Endothelial cell of umbilical vein (primary cell): ENCODE measurements around the gene CLDND2. TPM values are rescaled to one million over a fixed set of nuclear protein-coding genes. Genes with fewer than 3 reads are reported as not detected.

ENCODE experiments used
- BruUV-seq: library from RNA; stranded (reverse); fragments of 400-500 nt; replicated peaks from 2 replicates; lab custom pipeline; 2021; lab: Mats Ljungman, UMichigan
- CTCF ChIA-PET: fragments of 300-600, 350-600 bp; sonication (Branson Sonifier 250); formaldehyde crosslinking; loops from one replicate; lab custom pipeline; 2021; ENCODE audit warnings: antibody characterized with exemption, inconsistent platforms; lab: Charles Lee
- POLR2A ChIA-PET: fragments of 300-600, 350-600 bp; sonication (Branson Sonifier 250); formaldehyde crosslinking; loops from one replicate; lab custom pipeline; 2021; ENCODE audit warnings: antibody characterized with exemption, inconsistent platforms; lab: Charles Lee
- DNase-seq: peaks from one replicate; pipeline ENCODE4 v3.0.0-alpha.2; 2011; ENCODE audit warnings: low read depth, low spot score
- FAIRE-seq: peaks from 2 replicates; lab custom pipeline; 2011; peaks lifted over from hg19 to GRCh38; lab: Jason Lieb, UNC
- H2AFZ ChIP-seq: 2 replicates; pipeline ENCODE4 v1.6.0; 2012; ENCODE audit warnings: low read depth, low read length, control low read depth, inconsistent platforms
- H3K27ac ChIP-seq: 2 replicates; pipeline ENCODE4 v1.5.1; 2011; ENCODE audit warnings: low read depth, mild to moderate bottlenecking, control low read depth, low read length, moderate library complexity; ENCODE audit not compliant: insufficient read depth
- H3K27me3 ChIP-seq, 2 experiments: 2 replicates each; pipeline versions ENCODE4 v1.6.0 to v1.6.1; 2011; ENCODE audit warnings: low read length in 2 of 2, mixed read lengths in 1 of 2; ENCODE audit not compliant: control insufficient read depth in 2 of 2, insufficient read depth in 2 of 2
- H3K36me3 ChIP-seq, 2 experiments: 2 replicates in 1 of 2; 3 replicates in 1 of 2; pipeline ENCODE4 v1.5.1; 2011; ENCODE audit warnings: low read length in 2 of 2, mild to moderate bottlenecking in 1 of 2, moderate library complexity in 1 of 2; ENCODE audit not compliant: control insufficient read depth in 2 of 2, insufficient read depth in 2 of 2; ENCODE audit errors: extremely low read depth in 1 of 2
- H3K4me1 ChIP-seq: 3 replicates; pipeline ENCODE4 v1.5.1; 2011; ENCODE audit warnings: mild to moderate bottlenecking, low read length; ENCODE audit not compliant: control insufficient read depth, insufficient read depth; ENCODE audit errors: extremely low read depth
- H3K4me2 ChIP-seq: 2 replicates; pipeline ENCODE4 v1.6.1; 2011; ENCODE audit warnings: low read length, control low read depth, mixed read lengths; ENCODE audit not compliant: insufficient read depth
- H3K4me3 ChIP-seq, 3 experiments: fragments of 200-600 bp in 1 of 3; sonication (generic), shearing (Covaris generic) in 1 of 3; replicated peaks in 1 of 3; 2 replicates each; pipeline ENCODE4 v1.5.1; 2011 to 2016; ENCODE audit warnings: control low read depth in 3 of 3, low read length in 3 of 3, mild to moderate bottlenecking in 2 of 3, inconsistent platforms in 1 of 3, low read depth in 1 of 3, moderate library complexity in 1 of 3; ENCODE audit not compliant: insufficient read depth in 1 of 3
- H3K79me2 ChIP-seq: 2 replicates; pipeline ENCODE4 v1.6.0; 2012; ENCODE audit warnings: low read length, inconsistent platforms; ENCODE audit not compliant: control insufficient read depth, insufficient read depth
- H3K9ac ChIP-seq: replicated peaks from 2 replicates; pipeline ENCODE3; 2011; ENCODE audit warnings: low read length, control low read depth; ENCODE audit not compliant: insufficient read depth; ENCODE audit errors: extremely low read depth
- H3K9me1 ChIP-seq: replicated peaks from 3 replicates; pipeline ENCODE4 v1.6.0; 2011; ENCODE audit warnings: mild to moderate bottlenecking, low read length; ENCODE audit not compliant: control insufficient read depth, insufficient read depth; ENCODE audit errors: extremely low read depth
- H3K9me3 ChIP-seq: replicated peaks from 2 replicates; pipeline ENCODE4 v1.5.1; 2012; ENCODE audit warnings: low read length, inconsistent platforms; ENCODE audit not compliant: control insufficient read depth, insufficient read depth
- H4K20me1 ChIP-seq: replicated peaks from 2 replicates; pipeline ENCODE3; 2011; ENCODE audit warnings: mild to moderate bottlenecking, low read length; ENCODE audit not compliant: control insufficient read depth, insufficient read depth; ENCODE audit errors: extremely low read depth
- CTCF ChIP-seq, 2 donors: IDR thresholded peaks; 1 replicate in 1 of 2; 2 replicates in 1 of 2; pipeline ENCODE4 v1.5.1; 2011; ENCODE audit warnings: low read length in 2 of 2, mild to moderate bottlenecking in 2 of 2, moderate library complexity in 2 of 2, control low read depth in 1 of 2, inconsistent platforms in 1 of 2, low read depth in 1 of 2; ENCODE audit not compliant: insufficient read depth in 1 of 2; ENCODE audit errors: extremely low read depth in 1 of 2
- EZH2 ChIP-seq: IDR thresholded peaks from 2 replicates; pipeline ENCODE4 v1.6.1; 2012; ENCODE audit warnings: borderline replicate concordance, low read depth, mild to moderate bottlenecking, moderate library complexity, low read length, inconsistent platforms; ENCODE audit not compliant: severe bottlenecking
- FOS ChIP-seq: IDR thresholded peaks from 2 replicates; pipeline ENCODE4 v1.6.1; 2011; ENCODE audit warnings: mild to moderate bottlenecking, low read length, moderate library complexity, borderline replicate concordance; ENCODE audit not compliant: insufficient read depth
- GATA2 ChIP-seq: IDR thresholded peaks from 2 replicates; pipeline ENCODE4 v1.7.0; 2011; ENCODE audit warnings: low read depth, mild to moderate bottlenecking, moderate library complexity, mixed read lengths, low read length; ENCODE audit not compliant: insufficient read length, insufficient read depth
- JUN ChIP-seq: IDR thresholded peaks from 2 replicates; pipeline ENCODE4 v1.6.1; 2011; ENCODE audit warnings: borderline replicate concordance, low read depth; ENCODE audit not compliant: insufficient read length, insufficient read depth
- MAX ChIP-seq: IDR thresholded peaks from 2 replicates; pipeline ENCODE4 v1.6.1; 2011; ENCODE audit not compliant: insufficient read depth, insufficient read length
- MYC ChIP-seq: IDR thresholded peaks from one replicate; pipeline ENCODE4 v1.6.1; 2011; ENCODE audit warnings: mild to moderate bottlenecking, low read depth, low read length
- POLR2A ChIP-seq: IDR thresholded peaks from 2 replicates; pipeline ENCODE4 v1.6.1; 2012; ENCODE audit warnings: low read depth, mild to moderate bottlenecking, control low read depth, low read length
- POLR2AphosphoS5 ChIP-seq: IDR thresholded peaks from 2 replicates; pipeline ENCODE4 v1.6.1; 2012; ENCODE audit warnings: low read depth, mild to moderate bottlenecking, control low read depth, low read length, moderate library complexity; ENCODE audit not compliant: insufficient read depth
- dilution Hi-C: fragments of 300-500 bp; cut with MboI; formaldehyde crosslinking; loops from one replicate; pipeline ENCODE4 v1.15.0; 2019; ENCODE audit warnings: low sequenced_read_pairs; ENCODE audit not compliant: extremely low pct_ligation_motif_present
- intact Hi-C: fragments of 100-400 bp; cut with micrococcal nuclease; formaldehyde crosslinking; loops from one replicate; pipeline ENCODE4 v1.10.0; 2022
- polyA plus RNA-seq, 4 experiments: library from polyadenylated mRNA; depleted of rRNA in 3 of 4; stranded (reverse) in 3 of 4; unstranded in 1 of 4; fragments of >200 nt; gene quantifications; 2 replicates each; pipeline versions ENCODE4 v1.2.1 to v1.2.3, GENCODE V29; 2011 to 2012; ENCODE audit warnings: missing spikeins in 1 of 4
- total RNA-seq: library from RNA; stranded (reverse); gene quantifications from 2 replicates; pipeline ENCODE4 v1.2.3, GENCODE V29; 2021

The CLDND2 gene
- total and polyA plus RNA-seq, 2 donors (not counting 3 experiments of a cell fraction or from before 2014, with no cell fraction given), result 0.97 TPM; not detected in 1

DNA sequence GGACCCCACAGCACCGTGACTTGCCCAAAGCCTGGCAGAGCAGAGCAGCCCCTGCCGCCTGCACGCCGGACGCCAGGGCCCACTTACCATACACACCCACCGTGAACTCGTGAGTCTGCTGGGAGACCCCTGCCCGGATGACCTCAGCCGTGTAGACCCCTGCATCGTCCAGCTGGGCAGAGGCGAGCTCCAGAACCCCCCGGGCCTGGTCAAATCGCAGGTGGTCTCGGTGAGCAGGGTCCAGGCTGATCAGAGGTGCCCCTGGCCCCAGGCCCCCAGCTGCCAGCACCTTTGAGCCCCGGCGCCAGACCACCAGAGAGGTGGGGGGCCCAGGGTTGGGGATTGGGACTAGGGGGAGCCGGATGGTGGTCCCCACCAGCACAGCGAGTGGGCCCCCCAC lies 27.7 kb downstream of the CLDND2 start:
- dilution Hi-C loops (no loop called here), intact Hi-C loops (no loop called here)
- H3K79me2 ChIP-seq, result no peaks in the 10 kb centered on the region
- H3K27ac ChIP-seq, result no peak overlapping the region
- no peak overlapping the region for H2AFZ ChIP-seq
- ChIA-PET CTCF (interaction anchor here (0.7 to 1.8 kb wide), 6 partner anchors 18 to 348 kb away, joined by 3 to 6 read pairs (median 4); no protein-coding TSS in a partner anchor), POLR2A (interaction anchor here (1.5 kb wide), 1 partner anchor 24 kb away, joined by 4 read pairs; no protein-coding TSS in a partner anchor)
- peaks cover 8% of the 10 kb centered on the region for H3K4me1 ChIP-seq
- H3K9me1 ChIP-seq, result no peaks in the 10 kb centered on the region
- H4K20me1 ChIP-seq, result no peaks in the 10 kb centered on the region
- FAIRE-seq, result no peak
- no peaks in the 10 kb centered on the region for H3K36me3 ChIP-seq
- no peaks in the 10 kb centered on the region for H3K9me3 ChIP-seq
- no TSS peak for BruUV-seq
- no peak for DNase-seq
- no peak overlapping the region for H3K4me2 ChIP-seq
- TF ChIP-seq POLR2A (no peak), MAX (no peak), JUN (no peak), POLR2AphosphoS5 (no peak)
- no peak overlapping the region for H3K9ac ChIP-seq
- H3K4me3 ChIP-seq, result no peak overlapping the region
- H3K27me3 ChIP-seq, result no peaks in the 10 kb centered on the region

- peak overlapping the region; percentile 94 for H3K4me2 ChIP-seq
- H3K27me3 ChIP-seq, result no peaks in the 10 kb centered on the region
- dilution Hi-C loops, result no loop called here
- peak overlapping the region; percentile 98 for H2AFZ ChIP-seq
- H3K4me3 ChIP-seq, result peak overlapping the region; percentile 55 to 82 (median 73)
- no peaks in the 10 kb centered on the region for H3K79me2 ChIP-seq
- no TSS peak for BruUV-seq
- intact Hi-C loops, result loop anchor here (1.0 to 5.0 kb wide), 6 partner anchors 27 to 349 kb away; partner anchors contain the start of gene CTU1
- ChIA-PET POLR2A (interaction anchor here (0.7 to 1.3 kb wide), 3 partner anchors 22 to 28 kb away, joined by 4 to 8 read pairs (median 6); partner anchors contain the start of gene ETFB), CTCF (interaction anchor here (0.6 to 1.8 kb wide), 27 partner anchors 11 to 349 kb away, joined by 3 to 27 read pairs (median 4); partner anchors contain the start of genes CLDND2, ETFB and ZNF175)
- no peaks in the 10 kb centered on the region for H3K36me3 ChIP-seq
- peak; percentile 12 for TF ChIP-seq POLR2AphosphoS5
- TF ChIP-seq JUN, result no peak
- TF ChIP-seq EZH2, result no peak
- TF ChIP-seq GATA2, result no peak
- no peak for TF ChIP-seq FOS
- no peak for TF ChIP-seq MYC
- TF ChIP-seq POLR2A, result no peak
- TF ChIP-seq MAX, result peak; percentile 72
- peak; percentile 13 to 20 for TF ChIP-seq CTCF (IDR thresholded peaks at IDR 0.05; ENCODE audit: extremely low read depth in 1 of 2, insufficient read depth in 1 of 2, low read depth in 1 of 2, low read length in 2 of 2)
- H4K20me1 ChIP-seq, result no peaks in the 10 kb centered on the region
- peaks cover 8% of the 10 kb centered on the region for H3K4me1 ChIP-seq
- H3K9me1 ChIP-seq, result no peaks in the 10 kb centered on the region
- no peaks in the 10 kb centered on the region for H3K9me3 ChIP-seq
- peak overlapping the region; percentile 6 for H3K27ac ChIP-seq
- FAIRE-seq (peak; percentile 98), DNase-seq (peak; percentile 97)
- H3K9ac ChIP-seq, result peak overlapping the region; percentile 65
These were observed 28.8 kb downstream of the CLDND2 start for GRCh38 chr19:51339687-51340656.
